ENCODE results near the gene CLEC5A.

DNA sequence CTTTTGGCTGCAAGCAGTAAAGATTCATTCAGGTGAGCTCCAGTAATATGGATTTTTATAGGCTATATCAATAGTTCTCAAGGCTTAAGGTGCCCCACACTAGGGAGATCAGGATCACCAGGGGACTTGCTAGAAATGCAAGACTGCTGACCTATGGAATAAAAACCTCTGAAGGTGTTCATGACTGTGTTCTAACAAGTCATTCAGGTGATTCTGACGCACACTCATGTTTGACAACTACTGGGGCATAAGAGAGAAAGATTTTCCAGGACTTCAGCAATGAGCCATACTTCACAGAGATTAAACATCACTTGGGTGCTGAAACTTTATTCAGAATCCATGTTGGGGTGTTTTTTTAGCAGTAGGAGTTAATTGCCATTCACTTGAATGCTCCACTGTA, 31.6 kb upstream of the CLEC5A start:
- TF ChIP-seq USF2 (IDR thresholded peaks at IDR 0.05; ENCODE audit: low read length): no peak
- no peak for TF ChIP-seq EP300 (IDR thresholded peaks at IDR 0.05; ENCODE audit: borderline replicate concordance in 1 of 2, low read depth in 2 of 2, low read length in 2 of 2)
- TF ChIP-seq CHD2 (IDR thresholded peaks at IDR 0.05; ENCODE audit: low read length): no peak
- no peak for TF ChIP-seq POLR2AphosphoS5 (IDR thresholded peaks at IDR 0.05; ENCODE audit: low read depth, low read length)
